NCI-H2227 treated with DMSO at 0.1 percent for 48 hours (cell line): ENCODE measurements around the gene ZNRF1.

Experiments used
- DNase-seq: peaks from one replicate; lab custom pipeline; 2025; lab: John Stamatoyannopoulos, UW

The ZNRF1 gene

DNA sequence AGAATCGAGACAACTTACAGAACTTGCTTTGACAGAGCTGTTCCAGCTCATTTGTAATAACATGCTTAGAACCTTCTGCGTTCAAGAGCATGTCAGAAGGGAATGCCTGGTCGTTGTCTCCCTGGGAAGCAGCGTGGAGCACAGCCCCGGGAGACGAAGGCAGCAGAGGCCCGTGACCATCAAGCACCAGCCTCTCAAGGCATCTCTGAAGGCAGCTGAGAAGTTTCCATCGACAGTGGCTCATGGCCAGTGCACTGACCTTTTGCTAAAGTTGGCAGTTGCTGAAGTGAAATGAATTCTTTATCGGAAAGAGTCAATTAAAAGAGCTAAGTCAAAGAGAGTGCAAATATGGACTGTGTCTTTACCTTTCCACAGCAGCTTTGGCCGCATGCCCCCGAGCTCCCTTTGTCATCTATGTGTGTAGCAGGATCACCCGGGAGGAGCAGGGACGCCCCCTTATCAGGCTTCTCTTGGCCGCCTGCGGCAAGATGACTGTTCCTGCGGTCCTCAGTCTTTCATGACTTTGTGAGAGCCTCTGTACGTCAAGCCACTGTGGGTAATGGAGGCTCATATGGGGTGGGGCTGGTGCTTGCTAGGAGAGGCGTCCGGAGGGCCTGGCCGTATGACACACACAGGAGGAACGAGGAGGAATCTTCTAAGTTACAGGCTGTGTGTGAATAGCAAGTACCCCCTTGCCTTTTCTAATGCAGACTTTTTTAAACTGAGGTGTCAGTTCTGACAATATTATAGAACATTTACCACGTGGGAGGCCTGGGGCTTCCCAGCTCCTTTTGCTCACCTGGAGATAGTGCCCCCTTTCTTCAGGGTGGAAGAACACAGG lies 63.5 kb downstream of the ZNRF1 start:
- DNase-seq = no peak

DNA sequence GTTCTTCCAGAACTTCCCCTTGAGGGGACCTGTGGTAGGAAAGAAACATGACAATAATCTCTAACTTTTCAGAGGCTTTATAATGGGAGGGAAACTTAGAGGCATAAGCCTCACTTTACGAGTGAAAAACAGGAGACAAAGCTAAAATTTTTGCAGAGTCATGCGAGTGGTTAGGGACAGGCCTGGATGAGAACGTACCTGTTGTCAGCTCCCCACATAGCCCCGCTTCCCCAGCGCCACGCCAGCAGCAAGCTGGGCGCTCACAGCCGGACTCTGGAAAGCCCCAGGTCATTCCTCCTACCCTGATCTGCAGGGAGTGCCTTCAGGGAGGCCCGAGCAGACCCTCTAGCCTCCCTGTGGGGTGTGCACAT lies 64.1 kb downstream of the ZNRF1 start:
- no peak for DNase-seq

DNA sequence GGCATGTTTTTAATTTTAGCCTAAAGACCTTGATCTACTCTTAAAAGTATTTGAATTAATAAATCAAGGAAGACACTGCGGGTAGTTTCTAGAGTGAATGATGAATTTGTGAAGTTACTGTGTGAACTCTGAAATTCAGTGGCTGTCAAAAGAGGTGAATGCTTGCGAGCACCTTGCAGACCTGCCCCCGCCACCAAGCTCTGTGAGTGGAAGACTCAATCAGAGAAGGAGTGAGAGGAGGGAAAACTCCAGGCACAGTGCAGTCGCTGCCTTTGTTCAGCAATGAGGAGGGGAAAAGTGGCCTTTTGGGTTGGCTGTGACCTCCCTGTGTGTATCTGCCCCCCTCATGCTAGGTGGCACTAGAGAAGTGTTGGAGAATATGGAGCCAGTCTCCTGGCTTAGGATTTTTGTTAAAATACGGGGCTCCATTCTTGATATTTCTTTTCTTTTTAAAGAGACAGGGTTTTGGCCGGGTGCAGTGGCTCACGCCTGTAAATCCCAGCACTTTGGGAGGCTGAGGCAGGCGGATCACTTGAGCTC lies 64.8 kb downstream of the ZNRF1 start:
- no peak for DNase-seq

DNA sequence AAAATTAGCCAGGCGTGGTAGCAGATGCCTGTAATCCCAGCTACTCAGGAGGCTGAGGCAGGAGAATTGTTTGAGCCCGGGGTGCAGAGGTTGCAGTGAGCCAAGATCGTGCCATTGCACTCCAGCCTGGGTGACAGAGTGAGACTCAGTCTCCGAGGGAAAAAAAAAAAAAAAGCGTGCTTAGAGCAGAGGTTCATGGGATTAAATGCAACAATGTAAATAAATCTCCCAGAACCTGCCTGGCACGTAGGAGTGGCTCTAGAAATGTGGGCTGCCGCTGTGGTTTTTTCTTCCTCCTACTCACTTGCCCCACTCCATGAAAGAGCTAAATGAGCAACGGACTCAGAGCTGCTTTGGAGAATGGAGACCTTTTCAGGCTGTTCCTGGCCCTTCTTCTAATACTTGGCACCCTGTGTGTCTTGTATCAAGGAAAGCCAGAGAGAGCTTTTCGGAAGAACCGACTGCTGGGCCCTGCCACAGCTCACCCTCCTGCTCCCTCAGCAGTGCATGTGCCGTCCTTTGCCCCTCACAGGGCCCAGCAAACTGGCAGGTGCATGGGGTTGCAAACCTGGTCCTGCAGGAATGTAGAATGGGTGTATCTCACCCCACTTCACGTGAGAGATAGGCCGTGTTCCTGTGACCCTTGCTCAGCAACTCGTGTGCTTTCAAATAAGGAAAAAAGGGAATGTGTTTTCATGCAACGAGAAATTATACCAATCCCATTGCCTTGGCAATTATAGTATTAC lies 65.8 kb downstream of the ZNRF1 start:
- DNase-seq = no peak

DNA sequence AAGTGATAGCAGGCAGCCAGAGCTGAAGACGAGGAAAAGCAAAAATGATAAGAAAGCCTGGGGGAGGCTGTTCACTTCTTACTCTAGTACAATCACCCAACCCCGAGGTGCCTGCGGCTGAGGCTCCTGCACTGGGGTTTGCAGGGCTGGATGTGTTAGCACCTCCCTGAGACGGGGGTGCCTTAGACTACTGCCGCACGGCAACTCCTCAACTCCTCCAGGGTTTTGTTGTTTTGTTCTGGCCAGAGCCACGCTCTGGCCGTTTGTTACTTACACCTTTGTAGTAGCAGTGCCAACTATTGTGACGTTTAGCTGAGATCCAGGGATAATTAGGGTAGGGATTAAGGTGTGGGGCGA lies 66.3 kb downstream of the ZNRF1 start:
- DNase-seq = no peak

DNA sequence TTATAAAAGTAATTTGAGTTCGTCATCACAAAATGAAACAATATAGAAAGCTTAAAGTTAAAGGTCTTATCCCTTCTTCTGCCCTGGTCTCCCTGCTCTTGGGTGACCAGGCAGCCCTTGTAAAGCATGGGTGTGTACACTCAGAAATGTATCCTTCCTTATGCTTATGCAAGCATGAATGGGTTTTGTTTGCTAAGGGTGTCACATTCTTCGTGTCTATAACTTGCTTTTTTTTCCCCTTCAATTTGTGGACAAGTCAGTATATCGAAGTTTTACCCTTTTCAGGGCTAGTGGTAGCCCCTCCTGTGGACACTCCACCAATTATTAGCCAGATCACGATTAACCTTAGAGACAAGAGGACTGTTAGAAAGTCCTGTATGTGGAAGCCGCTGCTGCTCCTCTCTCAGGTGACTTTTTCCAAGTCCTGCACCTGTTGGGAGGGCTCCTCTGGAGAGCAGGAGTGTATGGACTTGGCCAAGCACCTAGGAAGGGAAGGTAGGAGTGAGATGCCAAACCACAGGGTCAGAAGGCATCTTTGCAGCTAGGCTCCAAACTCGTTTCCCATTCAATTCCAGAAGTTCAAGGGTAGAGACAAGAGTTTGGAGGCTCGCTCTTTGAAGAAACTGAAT lies 66.8 kb downstream of the ZNRF1 start:
- DNase-seq = no peak

DNA sequence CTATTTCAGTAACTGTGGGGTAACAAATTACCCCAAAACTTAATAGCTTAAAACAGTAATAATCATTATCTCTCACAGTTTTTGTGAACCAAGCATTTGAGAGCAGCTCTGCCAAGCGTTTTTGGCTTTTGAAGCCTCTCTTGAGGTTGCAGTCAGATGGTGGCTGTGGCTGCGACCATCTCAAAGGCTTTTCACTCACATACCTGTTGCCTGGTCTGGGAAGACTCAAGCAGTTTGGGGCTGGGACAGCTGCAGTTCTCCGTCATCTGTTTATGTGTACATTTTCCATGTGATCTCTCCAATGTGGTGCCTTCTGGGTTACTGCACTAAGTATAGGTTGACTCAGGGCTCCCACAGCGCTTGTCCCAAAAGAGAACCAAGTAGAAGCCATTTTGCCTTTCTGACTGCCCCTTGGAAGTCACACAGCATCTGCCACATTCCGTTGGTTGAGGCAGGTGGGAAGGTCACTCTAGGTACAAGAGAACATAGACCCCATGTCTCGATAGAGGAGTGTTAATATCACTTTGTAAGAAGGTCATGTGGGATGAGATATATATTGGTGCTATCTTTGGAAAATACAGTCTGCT lies 68.1 kb downstream of the ZNRF1 start:
- no peak for DNase-seq

DNA sequence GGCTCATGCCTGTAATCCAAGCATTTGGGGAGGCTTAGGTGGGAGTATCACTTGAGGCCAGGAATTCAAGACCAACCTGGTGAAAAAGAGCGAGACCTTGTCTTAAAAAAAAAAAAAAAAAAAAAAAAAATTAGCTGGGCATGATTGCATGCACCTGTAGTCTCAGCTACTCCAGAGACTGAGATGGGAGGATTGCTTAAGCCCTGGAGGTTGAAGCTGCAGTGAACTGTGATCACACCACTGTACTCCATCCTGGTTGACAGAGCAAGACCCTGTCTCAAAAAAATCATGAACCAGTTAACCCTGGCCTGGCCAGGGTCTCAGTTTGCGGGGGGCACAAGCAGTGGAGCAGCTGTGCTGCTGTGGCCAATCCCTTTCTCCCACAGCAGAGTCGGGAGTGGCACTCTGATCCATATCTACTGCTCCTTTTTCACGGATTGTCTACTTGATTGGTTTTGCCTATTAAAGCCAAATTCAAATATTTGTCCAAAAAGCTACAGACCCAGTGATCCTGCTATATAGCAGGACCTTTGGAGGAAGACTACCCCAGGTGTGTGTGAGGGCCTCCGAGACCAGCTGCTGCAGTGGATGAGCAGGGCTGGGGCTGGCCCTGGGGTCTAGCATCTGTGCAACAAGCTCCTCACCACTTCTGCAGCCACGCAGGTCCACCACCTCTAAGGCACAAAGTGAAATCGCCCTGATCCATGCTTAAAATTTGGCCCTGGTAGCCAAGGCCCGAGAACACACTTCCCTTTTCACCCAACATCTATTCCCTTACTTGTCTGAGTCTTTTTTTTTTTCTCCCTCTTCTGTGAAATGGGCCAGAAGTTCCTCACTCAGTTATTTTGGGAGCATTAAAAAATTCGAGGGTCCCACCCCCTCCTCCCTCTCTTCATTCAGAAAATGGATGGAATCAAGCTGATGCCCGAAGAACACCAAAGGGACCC lies 69.5 kb downstream of the ZNRF1 start:
- no peak for DNase-seq

DNA sequence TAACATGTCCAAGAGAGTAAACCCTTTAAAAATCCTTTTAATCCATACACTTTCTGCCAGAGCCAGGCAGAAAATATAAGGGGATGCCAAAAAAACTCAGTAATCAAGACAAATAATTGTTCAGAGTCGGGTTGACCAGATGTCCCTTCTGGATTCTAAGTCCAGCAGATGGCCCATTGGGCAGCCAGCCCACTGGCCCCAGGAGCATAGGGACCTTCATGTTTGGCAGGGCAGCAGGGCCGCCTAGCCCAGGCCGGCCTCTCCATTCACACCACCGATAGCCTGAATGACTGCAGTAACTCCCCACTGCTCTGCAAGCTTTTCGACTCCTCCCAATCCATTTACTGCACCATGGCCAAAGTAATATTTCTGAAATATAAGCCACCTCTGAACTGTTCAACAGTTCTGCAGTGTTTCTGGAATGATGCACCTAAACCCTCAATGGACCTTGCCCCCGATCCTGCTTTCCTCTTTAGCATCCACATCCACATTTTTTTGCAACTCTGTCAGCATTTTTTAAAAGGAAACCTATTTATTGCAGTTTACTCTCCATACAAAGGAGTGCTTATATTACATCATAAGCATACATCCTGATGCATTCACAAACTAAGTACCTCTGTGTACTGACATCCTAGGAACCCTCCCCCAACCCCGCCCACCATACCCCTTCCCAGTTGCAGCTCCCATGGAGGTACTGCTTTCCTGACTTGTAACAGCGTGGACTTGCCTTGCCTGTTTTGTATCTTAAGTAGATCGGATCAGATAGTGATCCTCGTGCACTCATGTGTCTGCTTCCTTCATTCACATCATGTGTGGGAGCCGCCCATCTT lies 71.4 kb downstream of the ZNRF1 start:
- DNase-seq = no peak

DNA sequence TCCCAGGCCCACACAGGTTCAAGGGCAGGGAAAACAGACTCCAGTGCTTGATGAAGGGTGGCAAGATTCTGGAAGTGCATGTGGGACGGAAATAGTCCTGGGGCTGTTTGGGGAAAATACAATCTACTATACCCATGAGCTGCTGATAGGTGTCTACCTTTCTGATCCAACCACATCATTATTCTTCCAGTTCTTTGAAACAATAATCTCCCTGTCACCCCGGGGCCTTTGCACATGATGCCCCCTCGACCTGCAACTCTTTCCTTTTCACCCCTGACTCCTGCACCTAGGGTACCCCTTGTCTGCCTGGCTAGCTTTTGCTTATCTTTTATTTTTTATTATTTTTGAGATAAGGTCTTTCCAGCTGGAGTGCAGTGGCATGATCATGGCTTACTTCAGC lies 72.8 kb downstream of the ZNRF1 start:
- no peak for DNase-seq

DNA sequence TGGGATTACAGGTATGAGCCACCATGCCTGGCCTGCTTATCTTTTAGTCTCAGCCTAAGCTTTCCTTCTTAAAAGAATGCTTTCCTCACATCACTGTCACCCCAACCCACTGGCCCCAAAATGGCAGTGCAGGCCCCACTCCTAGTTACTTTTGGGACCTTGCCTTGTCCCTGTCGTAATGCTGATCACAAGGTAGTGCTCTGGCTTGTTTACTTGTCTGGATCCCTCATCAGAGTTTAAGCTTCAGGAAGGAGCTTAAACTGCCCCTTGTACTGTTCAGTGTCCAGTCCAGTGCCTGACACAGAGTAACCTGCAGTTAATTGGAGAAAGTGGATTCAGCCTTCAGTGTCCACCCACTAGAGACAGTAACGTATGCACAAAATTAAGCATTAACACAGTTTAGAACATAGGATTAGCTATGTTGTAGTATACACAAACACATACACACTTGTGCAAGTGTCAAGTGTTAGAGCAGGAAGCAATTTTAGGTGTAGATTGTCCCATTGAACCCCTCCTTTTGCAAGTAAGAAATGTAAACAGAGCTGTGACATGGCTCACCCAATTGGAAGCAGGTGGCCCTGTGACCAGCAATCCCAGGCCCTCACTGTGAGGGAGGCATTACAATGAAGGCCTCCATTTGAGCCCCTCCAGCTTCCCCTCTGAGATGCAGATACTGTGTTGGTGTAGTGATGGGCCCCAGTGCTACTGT lies 73.6 kb downstream of the ZNRF1 start:
- no peak for DNase-seq

DNA sequence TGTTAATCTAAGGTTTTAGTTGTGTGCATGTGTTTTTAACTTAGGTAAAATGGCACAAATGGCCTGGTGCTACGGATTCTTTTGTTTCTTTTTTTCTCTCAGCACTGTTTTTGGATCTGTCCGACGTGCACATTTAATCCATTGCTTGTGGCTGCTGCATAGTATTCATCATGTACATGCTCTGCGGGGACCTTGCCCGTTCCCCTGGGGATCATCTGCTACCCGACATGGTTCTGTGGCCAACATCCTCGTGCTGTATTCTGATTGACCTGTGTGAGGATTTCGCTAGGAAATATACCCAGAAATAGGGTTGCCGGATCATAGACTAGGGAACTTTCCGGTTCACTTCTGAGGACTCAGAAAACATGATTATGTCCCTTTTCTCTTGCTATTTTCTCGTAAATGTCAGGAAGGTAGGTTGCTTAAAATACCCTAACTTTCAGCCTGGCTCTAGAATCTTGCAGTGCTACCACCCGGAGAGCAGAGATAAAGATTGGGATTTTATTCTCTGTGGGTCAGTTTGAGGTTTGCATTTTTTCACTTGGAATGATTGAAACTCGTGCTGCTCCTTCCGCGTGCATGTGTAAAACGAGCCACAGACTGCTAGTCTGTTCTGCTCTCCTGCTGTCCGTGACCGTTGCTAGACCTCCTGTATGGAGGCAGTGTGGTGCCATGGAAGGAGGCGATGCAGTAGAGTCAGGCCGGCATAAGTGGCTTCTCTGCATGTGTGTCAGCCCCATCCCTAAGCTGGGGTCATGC lies 74.9 kb downstream of the ZNRF1 start:
- no peak for DNase-seq

DNA sequence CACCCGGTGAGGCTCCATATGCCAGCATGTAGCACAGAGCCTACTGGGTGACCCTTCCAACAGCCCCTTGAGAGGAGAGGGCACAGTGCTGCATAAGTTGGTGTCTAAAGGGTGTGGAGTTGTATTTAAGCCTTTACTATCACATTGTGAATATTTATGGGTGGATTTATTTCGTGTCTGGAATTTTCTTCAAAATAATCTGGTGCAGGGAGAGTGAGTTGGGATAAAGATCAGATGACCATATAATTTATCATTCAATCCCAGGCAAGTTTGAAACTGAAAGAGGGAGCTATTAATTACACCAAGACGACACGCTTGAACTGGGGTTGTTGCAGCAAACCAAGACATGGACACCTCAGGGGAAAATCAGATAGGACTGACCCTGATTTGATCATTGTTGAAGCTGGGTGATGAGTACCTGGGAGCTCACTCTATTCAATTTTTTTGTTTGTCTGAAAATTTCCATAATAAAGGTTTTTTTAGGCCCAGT lies 75.5 kb downstream of the ZNRF1 start:
- DNase-seq = no peak

DNA sequence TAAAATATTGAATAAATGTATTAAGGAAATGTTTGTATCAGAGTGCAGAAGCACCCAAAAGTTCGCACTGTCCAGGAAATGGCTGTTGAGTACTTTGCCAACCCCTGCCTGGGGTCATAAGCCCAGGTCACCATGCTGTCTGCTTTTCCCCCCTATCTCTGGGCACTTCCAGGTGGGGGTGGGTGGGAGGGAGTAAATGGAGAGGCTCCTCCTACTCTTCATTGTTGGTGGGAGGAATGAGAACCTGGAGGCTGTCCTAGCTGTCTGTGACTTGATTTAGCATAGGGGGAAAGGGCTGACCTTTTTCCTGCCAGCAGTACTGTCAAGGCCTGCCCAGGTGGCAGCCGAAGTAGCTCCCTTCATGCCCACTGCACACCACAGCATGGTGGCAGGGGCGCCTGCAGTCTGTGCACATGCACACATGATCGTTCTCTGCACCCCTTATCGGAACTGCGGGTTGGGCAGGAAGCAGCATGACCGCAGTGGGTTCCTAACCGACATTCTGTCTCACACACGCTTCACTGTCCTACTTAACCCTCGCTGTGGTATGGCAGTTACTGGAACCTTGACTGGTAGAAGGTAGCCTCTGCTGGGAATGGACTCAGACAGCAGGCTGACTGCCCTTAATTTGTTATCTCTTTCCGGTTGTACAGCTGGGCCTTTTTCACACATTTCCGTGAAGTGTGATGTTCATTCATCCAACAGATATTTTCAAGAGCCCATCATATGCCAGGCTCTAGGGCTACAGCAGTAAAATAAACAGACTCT lies 76.3 kb downstream of the ZNRF1 start:
- no peak for DNase-seq

DNA sequence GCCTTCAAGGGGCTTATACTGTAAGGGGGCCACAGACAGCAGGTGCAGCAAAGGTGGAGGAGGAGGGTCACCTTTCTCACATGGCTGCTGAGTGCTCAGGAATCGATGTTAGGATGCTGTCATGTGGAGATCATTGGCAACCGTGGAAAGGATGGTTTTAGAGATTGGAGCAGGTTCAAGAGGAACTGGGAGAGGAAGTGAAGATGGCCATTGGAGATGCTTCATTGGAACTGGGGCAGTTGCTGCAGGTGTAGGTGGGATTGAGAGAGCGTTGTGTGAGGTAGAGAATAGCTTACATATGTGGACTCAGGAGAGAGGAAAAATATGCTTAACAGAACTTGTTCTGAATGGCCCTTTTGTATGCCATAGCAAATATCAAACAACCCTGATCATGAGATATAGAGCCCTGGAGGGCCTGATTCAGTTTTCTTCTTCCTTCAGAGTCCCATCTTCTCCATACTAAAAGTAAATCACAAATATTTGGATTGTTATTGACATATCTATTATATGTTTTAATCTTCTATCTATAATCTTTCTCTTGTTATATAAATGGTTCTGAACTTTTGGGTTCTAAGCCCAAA lies 77.0 kb downstream of the ZNRF1 start:
- DNase-seq = no peak

DNA sequence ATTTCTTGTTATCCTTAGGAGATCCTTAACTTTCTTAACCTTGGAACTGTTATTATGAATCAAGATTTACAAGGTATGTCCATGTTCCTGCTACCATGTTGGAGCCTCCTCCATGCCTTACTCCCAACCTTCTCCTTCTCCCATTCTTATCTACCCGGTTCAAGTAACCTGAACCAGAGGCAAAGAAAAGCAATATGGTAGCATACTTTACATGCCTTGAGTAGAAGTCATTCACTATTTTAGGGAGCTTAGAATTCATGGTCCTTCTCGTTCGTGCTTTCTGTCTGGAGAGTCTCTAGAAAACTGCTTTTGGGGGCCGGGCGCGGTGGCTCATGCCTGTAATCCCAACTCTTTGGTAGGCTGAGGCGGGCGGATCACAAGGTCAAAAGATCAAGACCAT lies 80.1 kb downstream of the ZNRF1 start:
- DNase-seq = no peak

DNA sequence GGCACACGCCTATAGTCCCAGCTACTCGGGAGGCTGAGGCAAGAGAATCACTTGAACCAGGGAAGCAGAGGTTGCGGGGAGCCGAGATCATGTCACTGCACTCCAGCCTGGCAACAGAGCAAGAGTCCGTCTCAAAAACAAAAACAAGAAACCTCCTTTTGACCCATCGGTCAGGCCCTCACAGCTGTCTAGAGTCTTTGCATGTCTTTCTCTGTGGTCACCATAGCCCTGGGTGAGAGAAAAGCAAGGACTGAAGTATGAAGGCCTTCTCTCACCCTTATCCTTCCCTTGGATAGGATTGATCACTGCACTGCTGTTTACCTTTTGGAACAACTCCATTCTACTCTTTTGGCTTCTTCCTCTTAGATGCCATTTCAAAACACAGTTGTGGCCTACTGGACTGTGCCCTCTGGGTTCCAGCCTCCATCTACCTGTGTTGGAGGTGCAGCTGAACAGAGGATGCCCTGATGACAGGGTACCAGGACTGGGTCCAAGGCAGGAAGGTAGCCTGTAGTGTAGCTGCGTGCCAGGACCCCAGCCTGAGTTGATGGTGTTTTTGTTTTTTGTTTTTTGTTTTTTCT lies 80.6 kb downstream of the ZNRF1 start:
- DNase-seq = no peak
